Adrenal gland (tissue), 5 donors: Measurements from ENCODE around the gene CEP128.

ENCODE experiments used
- POLR2A ChIP-seq, 2 donors: fragments of 450-650 bp; IDR thresholded peaks; one replicate each; pipeline ENCODE4 v1.6.1; 2017; ENCODE audit warnings: antibody characterized with exemption in 2 of 2, mild to moderate bottlenecking in 2 of 2, moderate library complexity in 1 of 2
- TF ChIP-seq, protein P1 (sequence below), 6 experiments: fragments of 450-650 bp in 4 of 6; fragments of 200-600 bp in 2 of 6; sonication (generic) in 1 of 6; IDR thresholded peaks; 1 replicate in 5 of 6; 2 replicates in 1 of 6; pipeline versions ENCODE4 v1.5.1 to v1.8.0; 2016 to 2021; ENCODE audit warnings: antibody characterized with exemption in 6 of 6, mild to moderate bottlenecking in 2 of 6, moderate library complexity in 1 of 6
- donor health status: DM: no; HTN: no; CAD: no.

DNA sequence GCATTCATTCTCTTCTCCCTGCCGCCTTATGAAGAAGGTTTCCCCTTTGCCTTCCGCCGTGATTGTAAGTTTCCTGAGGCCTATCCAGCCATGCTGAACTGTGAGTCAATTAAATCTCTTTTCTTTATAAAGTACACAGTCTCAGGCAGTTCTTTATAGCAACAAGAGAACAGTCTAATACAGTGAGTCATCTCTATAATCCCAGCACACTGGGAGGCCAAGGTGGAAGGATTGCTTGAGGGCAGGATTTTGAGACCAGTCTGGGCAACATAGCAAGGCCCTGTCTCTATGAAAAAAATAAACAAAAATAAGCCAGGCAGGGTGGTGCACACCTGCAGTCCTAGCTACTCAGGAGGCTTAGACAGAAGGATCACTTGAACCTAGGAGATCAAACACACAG, 259.9 kb downstream of the CEP128 start:
- TF ChIP-seq, protein P1, sequence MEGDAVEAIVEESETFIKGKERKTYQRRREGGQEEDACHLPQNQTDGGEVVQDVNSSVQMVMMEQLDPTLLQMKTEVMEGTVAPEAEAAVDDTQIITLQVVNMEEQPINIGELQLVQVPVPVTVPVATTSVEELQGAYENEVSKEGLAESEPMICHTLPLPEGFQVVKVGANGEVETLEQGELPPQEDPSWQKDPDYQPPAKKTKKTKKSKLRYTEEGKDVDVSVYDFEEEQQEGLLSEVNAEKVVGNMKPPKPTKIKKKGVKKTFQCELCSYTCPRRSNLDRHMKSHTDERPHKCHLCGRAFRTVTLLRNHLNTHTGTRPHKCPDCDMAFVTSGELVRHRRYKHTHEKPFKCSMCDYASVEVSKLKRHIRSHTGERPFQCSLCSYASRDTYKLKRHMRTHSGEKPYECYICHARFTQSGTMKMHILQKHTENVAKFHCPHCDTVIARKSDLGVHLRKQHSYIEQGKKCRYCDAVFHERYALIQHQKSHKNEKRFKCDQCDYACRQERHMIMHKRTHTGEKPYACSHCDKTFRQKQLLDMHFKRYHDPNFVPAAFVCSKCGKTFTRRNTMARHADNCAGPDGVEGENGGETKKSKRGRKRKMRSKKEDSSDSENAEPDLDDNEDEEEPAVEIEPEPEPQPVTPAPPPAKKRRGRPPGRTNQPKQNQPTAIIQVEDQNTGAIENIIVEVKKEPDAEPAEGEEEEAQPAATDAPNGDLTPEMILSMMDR (IDR thresholded peaks at IDR 0.05), result no peak
- TF ChIP-seq POLR2A (IDR thresholded peaks at IDR 0.05), result no peak
